ENCODE data around the gene CWF19L1. TPM values are rescaled to one million over a fixed set of nuclear protein-coding genes. Genes with fewer than 3 reads are reported as not detected.

CWF19L1 gene
- total and polyA plus RNA-seq, 2 of the 13 experiments (the other 11 are each of a cell fraction or from before 2014, with no cell fraction given), result 13.6 to 42.1 TPM

GRCh38 chr10:100291356-100291755, 23.9 kb upstream of the CWF19L1 start:
- no peak for TF ChIP-seq RAD21 (CRISPR knock-in tag; IDR thresholded peaks at IDR 0.05)
- TF ChIP-seq AGO1 (IDR thresholded peaks at IDR 0.05; ENCODE audit: low read depth, low read length, poor library complexity, severe bottlenecking), result no peak
- peak; percentile 61; the same call in 1 of the 2 replicates for TF ChIP-seq NR2F6 (IDR thresholded peaks at IDR 0.05)
- 0 out of 2 replicates have a peak, but pooled peaks have one; percentile 49 for TF ChIP-seq NR2F6 (CRISPR knock-in tag; IDR thresholded peaks at IDR 0.05)
- 0 out of 2 replicates have a peak, but pooled peaks have one; percentile 27 for TF ChIP-seq GATAD2A (CRISPR knock-in tag; IDR thresholded peaks at IDR 0.05)
- no peak for TF ChIP-seq ZNF205 (CRISPR knock-in tag; IDR thresholded peaks at IDR 0.05)
- no peak for TF ChIP-seq EHMT2 (IDR thresholded peaks at IDR 0.05; ENCODE audit: borderline replicate concordance, low read depth, low read length)
- TF ChIP-seq PHF21A (CRISPR knock-in tag; IDR thresholded peaks at IDR 0.05), result no peak
- peak; percentile 31; the same call in 1 of the 2 replicates for TF ChIP-seq CEBPG (CRISPR knock-in tag; IDR thresholded peaks at IDR 0.05)
- intact Hi-C loops (cut with micrococcal nuclease; ENCODE audit: unreplicated experiment) (no loop called here), in situ Hi-C loops (cut with HindIII; ENCODE audit: extremely low pct_ligation_motif_present, low pct_unique_long_range_greater_than_20kb) (no loop called here)
- Histone ChIP-seq H3K9me3 (ENCODE audit: low read length) (no peaks in the 10 kb centered on the region), H3K4me3 (replicated peaks in 1 of 3; ENCODE audit: insufficient read depth in 1 of 3, low read depth in 2 of 3, low read length in 3 of 3) (no peak overlapping the region; a peak in 1 of 6 replicates), H3K27me3 (ENCODE audit: control insufficient read depth in 1 of 2, insufficient read depth in 2 of 2, low read length in 2 of 2) (no peaks in the 10 kb centered on the region; a peak in 2 of 5 replicates), H3K36me3 (replicated peaks in 1 of 2; ENCODE audit: control insufficient read depth in 1 of 2, insufficient read depth in 2 of 2, low read length in 2 of 2) (no peaks in the 10 kb centered on the region), H3K27ac (ENCODE audit: extremely low read length, insufficient read depth, low read length) (no peak overlapping the region), H2AFZ (ENCODE audit: low read length) (no peak overlapping the region), H3K9ac (ENCODE audit: insufficient read depth, low read depth, low read length) (no peak overlapping the region), H3K4me2 (ENCODE audit: low read depth, low read length) (peak overlapping the region; percentile 63), H3K4me1 (ENCODE audit: insufficient read depth, low read length) (peaks cover 66% of the 10 kb centered on the region), H4K20me1 (ENCODE audit: insufficient read depth, low read length) (no peaks in the 10 kb centered on the region), H3K79me2 (ENCODE audit: insufficient read depth, low read length) (no peaks in the 10 kb centered on the region)
- FAIRE-seq (no peak), DNase-seq (ENCODE audit: low spot score) (no peak), ATAC-seq (no peak)
- POLR2A ChIA-PET, result interaction anchor here (1.5 kb wide), 1 partner anchor 55 kb away, joined by 5 read pairs; the partner anchor contains the start of gene SCD
- WGBS (ENCODE audit: low lambda C conversion rate), result 2% methylated on average over 3 of the region's 3 CpGs
- BruUV-seq (replicated peaks), result no TSS peak
- CTCF ChIA-PET (ENCODE audit: low intra/inter-chr PET ratio, low total read pairs), result no interaction called here

- DNase-seq (ENCODE audit: low spot score) (no peak), FAIRE-seq (no peak), ATAC-seq (no peak)
- Histone ChIP-seq H3K4me3 (replicated peaks in 1 of 3; ENCODE audit: insufficient read depth in 1 of 3, low read depth in 2 of 3, low read length in 3 of 3) (no peak overlapping the region), H3K79me2 (ENCODE audit: insufficient read depth, low read length) (peaks cover 17% of the 10 kb centered on the region), H3K4me2 (ENCODE audit: low read depth, low read length) (peak overlapping the region; percentile 50), H3K27me3 (ENCODE audit: control insufficient read depth in 1 of 2, insufficient read depth in 2 of 2, low read length in 2 of 2) (no peaks in the 10 kb centered on the region; a peak in 1 of 5 replicates), H4K20me1 (ENCODE audit: insufficient read depth, low read length) (no peaks in the 10 kb centered on the region), H3K4me1 (ENCODE audit: insufficient read depth, low read length) (peaks cover 74% of the 10 kb centered on the region), H3K27ac (ENCODE audit: extremely low read length, insufficient read depth, low read length) (no peak overlapping the region), H2AFZ (ENCODE audit: low read length) (no peak overlapping the region), H3K36me3 (replicated peaks in 1 of 2; ENCODE audit: control insufficient read depth in 1 of 2, insufficient read depth in 2 of 2, low read length in 2 of 2) (no peaks in the 10 kb centered on the region), H3K9me3 (ENCODE audit: low read length) (no peaks in the 10 kb centered on the region), H3K9ac (ENCODE audit: insufficient read depth, low read depth, low read length) (no peak overlapping the region)
- intact Hi-C loops (cut with micrococcal nuclease; ENCODE audit: unreplicated experiment) (no loop called here), in situ Hi-C loops (cut with HindIII; ENCODE audit: extremely low pct_ligation_motif_present, low pct_unique_long_range_greater_than_20kb) (no loop called here)
- WGBS (ENCODE audit: low lambda C conversion rate), result 38% methylated on average over 2 of the region's 2 CpGs
- CTCF ChIA-PET (ENCODE audit: low intra/inter-chr PET ratio, low total read pairs), result no interaction called here
- POLR2A ChIA-PET, result no interaction called here
- no TSS peak for BruUV-seq (replicated peaks)
- TF ChIP-seq MYC (CRISPR knock-in tag; IDR thresholded peaks at IDR 0.05; ENCODE audit: borderline replicate concordance) (no peak), RFXAP (CRISPR knock-in tag; IDR thresholded peaks at IDR 0.05; ENCODE audit: borderline replicate concordance) (no peak), CEBPZ (IDR thresholded peaks at IDR 0.05; ENCODE audit: low read length) (no peak), ZNF580 (CRISPR knock-in tag; IDR thresholded peaks at IDR 0.05; ENCODE audit: borderline replicate concordance, low read depth) (no peak), TRAFD1 (CRISPR knock-in tag; IDR thresholded peaks at IDR 0.05; ENCODE audit: borderline replicate concordance) (no peak), TCF7 (IDR thresholded peaks at IDR 0.05; ENCODE audit: low read depth) (no peak), PHF5A (CRISPR knock-in tag; IDR thresholded peaks at IDR 0.05; ENCODE audit: low read depth, unreplicated experiment) (no peak)
These were observed 22.2 kb upstream of the CWF19L1 start for GRCh38 chr10:100289641-100290040.

Measured in HepG2 (cell line).